Endometrium (tissue), 2 donors: Measurements from ENCODE around the gene VDAC1.
"Not testable (repeated sequence)": the region's sequence is repeated elsewhere in the genome, so short reads cannot be mapped to it uniquely, and the experiment has no call there.

Experiments
- FAIRE-seq: peaks from 2 replicates; lab custom pipeline; 2012; peaks lifted over from hg19 to GRCh38; lab: Jason Lieb, UNC
- donor health status: control.
- donor health status: control.

The VDAC1 gene

GRCh38 chr5:133967124-133967523, 37.7 kb downstream of the VDAC1 start:
- no peak for FAIRE-seq

- FAIRE-seq: no peak
Observed at GRCh38 chr5:133966090-133966489, 38.7 kb downstream of the VDAC1 start.

- no peak for FAIRE-seq
Observed at GRCh38 chr5:133963493-133964128, 41.2 kb downstream of the VDAC1 start.

GRCh38 chr5:133962801-133963476, 41.8 kb downstream of the VDAC1 start:
- no peak for FAIRE-seq

- FAIRE-seq: no peak
Observed at GRCh38 chr5:133962131-133962530, 42.6 kb downstream of the VDAC1 start.

GRCh38 chr5:133959643-133960042, 45.1 kb downstream of the VDAC1 start:
- FAIRE-seq: no peak

- FAIRE-seq: no peak
Observed at GRCh38 chr5:133957591-133957990, 47.2 kb downstream of the VDAC1 start.

GRCh38 chr5:133957080-133957479, 47.7 kb downstream of the VDAC1 start:
- FAIRE-seq: no peak

- FAIRE-seq: not testable (repeated sequence)
Observed at GRCh38 chr5:133956196-133956595, 48.6 kb downstream of the VDAC1 start.

GRCh38 chr5:133953568-133954145, 51.1 kb downstream of the VDAC1 start:
- no peak for FAIRE-seq

- FAIRE-seq: no peak
Observed at GRCh38 chr5:133952729-133953567, 51.8 kb downstream of the VDAC1 start.

GRCh38 chr5:133950821-133951612, 53.8 kb downstream of the VDAC1 start:
- FAIRE-seq: no peak

- no peak for FAIRE-seq
Observed at GRCh38 chr5:133948721-133949120, 56.1 kb downstream of the VDAC1 start.

- FAIRE-seq: no peak
Observed at GRCh38 chr5:133947431-133947841, 57.3 kb downstream of the VDAC1 start.

- FAIRE-seq: no peak
Observed at GRCh38 chr5:133945568-133945967, 59.2 kb downstream of the VDAC1 start.

GRCh38 chr5:133944263-133945185, 60.3 kb downstream of the VDAC1 start:
- FAIRE-seq: no peak

GRCh38 chr5:133943475-133943817, 61.3 kb downstream of the VDAC1 start:
- FAIRE-seq: no peak

- FAIRE-seq: no peak
Observed at GRCh38 chr5:133942614-133943474, 61.9 kb downstream of the VDAC1 start.

- FAIRE-seq: no peak
Observed at GRCh38 chr5:133941456-133942196, 63.1 kb downstream of the VDAC1 start.
